Heart left ventricle (tissue), 13 donors: ENCODE measurements around the gene BIN1.

ENCODE experiments used
- POLR2A ChIP-seq, 2 donors: fragments of 450-650 bp; IDR thresholded peaks; one replicate each; pipeline ENCODE4 v1.6.1; 2017; ENCODE audit warnings: antibody characterized with exemption in 2 of 2, mild to moderate bottlenecking in 2 of 2, moderate library complexity in 2 of 2
- TF ChIP-seq, protein P1 (sequence below), 12 donors: fragments of 200-600 bp; sonication (generic) in 4 of 12; IDR thresholded peaks; one replicate each; pipeline versions ENCODE4 v1.5.0 to v1.8.0; 2018 to 2022; ENCODE audit warnings: antibody characterized with exemption in 12 of 12, mild to moderate bottlenecking in 5 of 12
- donor health status: ischemic (EF 13 %, LVEDD 7.1; RV severe dilation, severe dysfunction).
- donor health status: DM: no; HTN: yes; CAD: no.
- donor health status: DM: no; HTN: no; CAD: no.
- donor health status: ischemic (EF 25% LVEDD 6.9; RV normal size, moderate dysfunction).
- donor health status: ischemic (EF 25% LVEDD 5.7; RV mildly dilated, moderate dysfunction).
- donor health status: ischemic (EF 35%, LVEDD 5.7; RV mildly dilated, moderate dysfunction).
- donor health status: nonischemic (EF 11% LVEDD 7.7; RV severe dilation, severe dysfunction).
- donor health status: DM: yes; HTN: yes; CAD: no.
- donor health status: PGD.
- donor health status: ischemic (EF 29% LVEDD 5.4; RV normal size, mild dysfunction).
- donor health status: nonischemic (EF 23%, LVEDD 6.1; RV moderate dilation, normal function).

DNA sequence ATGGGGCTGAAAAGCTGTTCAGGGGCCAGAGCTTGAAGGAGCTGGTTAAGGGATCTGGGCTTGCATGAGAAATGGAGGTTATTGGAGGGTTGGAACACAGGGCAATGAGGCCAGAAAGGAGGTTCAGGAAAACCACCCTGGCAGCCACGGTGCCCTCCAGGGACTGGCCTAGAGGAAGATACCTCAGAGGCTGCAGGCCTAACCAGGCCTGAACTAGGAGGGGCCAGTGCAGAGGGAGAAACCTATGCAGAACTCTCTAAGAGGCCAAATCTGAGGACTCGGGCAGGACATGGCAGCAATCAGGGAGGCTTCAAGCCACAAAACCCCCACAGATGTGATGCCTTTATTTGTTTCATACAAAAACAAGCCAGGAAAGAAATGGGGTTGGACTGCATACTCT lies 66.8 kb downstream of the BIN1 start:
- TF ChIP-seq, protein P1, sequence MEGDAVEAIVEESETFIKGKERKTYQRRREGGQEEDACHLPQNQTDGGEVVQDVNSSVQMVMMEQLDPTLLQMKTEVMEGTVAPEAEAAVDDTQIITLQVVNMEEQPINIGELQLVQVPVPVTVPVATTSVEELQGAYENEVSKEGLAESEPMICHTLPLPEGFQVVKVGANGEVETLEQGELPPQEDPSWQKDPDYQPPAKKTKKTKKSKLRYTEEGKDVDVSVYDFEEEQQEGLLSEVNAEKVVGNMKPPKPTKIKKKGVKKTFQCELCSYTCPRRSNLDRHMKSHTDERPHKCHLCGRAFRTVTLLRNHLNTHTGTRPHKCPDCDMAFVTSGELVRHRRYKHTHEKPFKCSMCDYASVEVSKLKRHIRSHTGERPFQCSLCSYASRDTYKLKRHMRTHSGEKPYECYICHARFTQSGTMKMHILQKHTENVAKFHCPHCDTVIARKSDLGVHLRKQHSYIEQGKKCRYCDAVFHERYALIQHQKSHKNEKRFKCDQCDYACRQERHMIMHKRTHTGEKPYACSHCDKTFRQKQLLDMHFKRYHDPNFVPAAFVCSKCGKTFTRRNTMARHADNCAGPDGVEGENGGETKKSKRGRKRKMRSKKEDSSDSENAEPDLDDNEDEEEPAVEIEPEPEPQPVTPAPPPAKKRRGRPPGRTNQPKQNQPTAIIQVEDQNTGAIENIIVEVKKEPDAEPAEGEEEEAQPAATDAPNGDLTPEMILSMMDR (IDR thresholded peaks at IDR 0.05), result no peak
- no peak for TF ChIP-seq POLR2A (IDR thresholded peaks at IDR 0.05)
